LoVo (cell line): ENCODE data around the gene CRP.
A peak's percentile ranks its signal among the peaks of the same experiment; 100 is the strongest.
"Not testable (repeated sequence)": the region's sequence is repeated elsewhere in the genome, so short reads cannot be mapped to it uniquely, and the experiment has no call there.

Experiments used
- DNase-seq: peaks from one replicate; pipeline ENCODE4 v3.0.0-alpha.2; 2016; ENCODE audit warnings: low spot score

Gene CRP

GRCh38 chr1:159714529-159714928, at the start of gene CRP:
Gene CRP, minus strand, starts transcription at chr1:159714589. Its CDS starts 104 bp downstream, at chr1:159714485.
- no peak for DNase-seq

GRCh38 chr1:159763686-159764085, 49.3 kb upstream of the CRP start:
- DNase-seq = no peak

GRCh38 chr1:159756397-159756796, 42.0 kb upstream of the CRP start:
- no peak for DNase-seq

GRCh38 chr1:159755451-159756007, 41.1 kb upstream of the CRP start:
- no peak for DNase-seq

- DNase-seq = no peak
These were observed 39.0 kb upstream of the CRP start for GRCh38 chr1:159753386-159753785.

GRCh38 chr1:159752135-159752580, 37.8 kb upstream of the CRP start:
- DNase-seq = peak; percentile 37

GRCh38 chr1:159751031-159751430, 36.6 kb upstream of the CRP start:
- DNase-seq = no peak

GRCh38 chr1:159750621-159751020, 36.2 kb upstream of the CRP start:
- DNase-seq = no peak

GRCh38 chr1:159749630-159750029, 35.2 kb upstream of the CRP start:
- DNase-seq = no peak

GRCh38 chr1:159748370-159748769, 34.0 kb upstream of the CRP start:
- no peak for DNase-seq

- DNase-seq = no peak
These were observed 32.3 kb upstream of the CRP start for GRCh38 chr1:159746666-159747065.

GRCh38 chr1:159743651-159744410, 29.4 kb upstream of the CRP start:
- no peak for DNase-seq

- no peak for DNase-seq
These were observed 23.0 kb upstream of the CRP start for GRCh38 chr1:159737238-159737916.

- DNase-seq = not testable (repeated sequence)
These were observed 8.8 kb upstream of the CRP start for GRCh38 chr1:159723188-159723587.

GRCh38 chr1:159719990-159720389, 5.6 kb upstream of the CRP start:
- DNase-seq = no peak

GRCh38 chr1:159715855-159716254, 1.5 kb upstream of the CRP start:
- DNase-seq = no peak

- DNase-seq = no peak
These were observed 2.3 kb downstream of the CRP start for GRCh38 chr1:159712080-159712479.

GRCh38 chr1:159707472-159708260, 6.7 kb downstream of the CRP start:
- DNase-seq = no peak

GRCh38 chr1:159705904-159706256, 8.5 kb downstream of the CRP start:
- DNase-seq = no peak

GRCh38 chr1:159705251-159705903, 9.0 kb downstream of the CRP start:
- no peak for DNase-seq

- no peak for DNase-seq
These were observed 9.9 kb downstream of the CRP start for GRCh38 chr1:159704481-159704880.

GRCh38 chr1:159700312-159700711, 14.1 kb downstream of the CRP start:
- DNase-seq = no peak
